Neuronal stem cell (in vitro differentiated cells): ENCODE results near the gene GPI.
A peak's percentile ranks its signal among the peaks of the same experiment; 100 is the strongest.

Experiments
- DNase-seq: peaks from one replicate; pipeline ENCODE4 v3.0.0-alpha.2; 2013; ENCODE audit warnings: low spot score
- H2AFZ ChIP-seq: one replicate; pipeline ENCODE4 v1.6.1; 2013; ENCODE audit warnings: mild to moderate bottlenecking, low read length, inconsistent platforms
- H2AK5ac ChIP-seq: 2 replicates; pipeline ENCODE4 v1.6.1; 2013; ENCODE audit warnings: low read depth, mild to moderate bottlenecking, inconsistent platforms, low read length, moderate library complexity, mixed read lengths
- H2BK120ac ChIP-seq: 2 replicates; pipeline ENCODE4 v1.6.1; 2013; ENCODE audit warnings: low read depth, mild to moderate bottlenecking, inconsistent platforms, low read length, moderate library complexity, mixed read lengths
- H2BK12ac ChIP-seq: one replicate; pipeline ENCODE4 v1.6.1; 2013; ENCODE audit warnings: low read length, inconsistent platforms
- H2BK15ac ChIP-seq: 2 replicates; pipeline ENCODE4 v1.6.1; 2013; ENCODE audit warnings: mild to moderate bottlenecking, low read length, inconsistent platforms, mixed read lengths
- H2BK5ac ChIP-seq: one replicate; pipeline ENCODE4 v1.6.1; 2013; ENCODE audit warnings: inconsistent platforms, mild to moderate bottlenecking, low read length, moderate library complexity
- H3K14ac ChIP-seq: one replicate; pipeline ENCODE4 v1.6.1; 2013; ENCODE audit warnings: low read length, inconsistent platforms
- H3K18ac ChIP-seq: 2 replicates; pipeline ENCODE4 v1.6.1; 2013; ENCODE audit warnings: low read length, inconsistent platforms
- H3K23ac ChIP-seq: 2 replicates; pipeline ENCODE4 v1.6.1; 2013; ENCODE audit warnings: low read depth, mild to moderate bottlenecking, mixed read lengths, low read length, inconsistent platforms; ENCODE audit not compliant: poor library complexity
- H3K27ac ChIP-seq: replicated peaks from 3 replicates; pipeline ENCODE4 v1.5.1; 2013; ENCODE audit warnings: low read length, inconsistent platforms
- H3K27me3 ChIP-seq, 3 experiments: 2 replicates each; pipeline ENCODE4 v1.6.1; 2013; ENCODE audit warnings: low read length in 3 of 3, mild to moderate bottlenecking in 2 of 3, inconsistent platforms in 1 of 3, low read depth in 1 of 3, mixed read lengths in 1 of 3, moderate library complexity in 1 of 3; ENCODE audit not compliant: control insufficient read depth in 3 of 3, insufficient read depth in 3 of 3
- H3K36me3 ChIP-seq, 2 donors: replicated peaks in 1 of 2; 2 replicates each; pipeline ENCODE4 v1.6.1; 2013; ENCODE audit warnings: low read length in 2 of 2; ENCODE audit not compliant: control insufficient read depth in 2 of 2, insufficient read depth in 2 of 2
- H3K4ac ChIP-seq: 2 replicates; pipeline ENCODE4 v1.6.1; 2013; ENCODE audit warnings: inconsistent platforms, mild to moderate bottlenecking, low read length, moderate library complexity
- H3K4me1 ChIP-seq, 2 donors: 1 replicate in 1 of 2; 2 replicates in 1 of 2; pipeline ENCODE4 v1.6.1; 2013; ENCODE audit warnings: low read length in 2 of 2, low read depth in 1 of 2; ENCODE audit not compliant: control insufficient read depth in 2 of 2, insufficient read depth in 1 of 2
- H3K4me2 ChIP-seq: one replicate; pipeline ENCODE4 v1.6.1; 2013; ENCODE audit warnings: mild to moderate bottlenecking, low read length, inconsistent platforms; ENCODE audit not compliant: insufficient read depth, poor library complexity, severe bottlenecking
- H3K4me3 ChIP-seq, 2 donors: 2 replicates each; pipeline ENCODE4 v1.5.1; 2013; ENCODE audit warnings: low read length in 2 of 2, mild to moderate bottlenecking in 2 of 2, inconsistent platforms in 1 of 2, moderate library complexity in 1 of 2
- H3K79me1 ChIP-seq: one replicate; pipeline ENCODE4 v1.6.1; 2013; ENCODE audit warnings: low read depth, mild to moderate bottlenecking, inconsistent platforms, low read length, moderate library complexity
- H3K9ac ChIP-seq: one replicate; pipeline ENCODE4 v1.6.1; 2013; ENCODE audit warnings: mild to moderate bottlenecking, low read depth, low read length, inconsistent platforms; ENCODE audit not compliant: poor library complexity
- H3K9me3 ChIP-seq, 2 donors: replicated peaks in 1 of 2; 2 replicates each; pipeline versions ENCODE3 to v1.6.1; 2013; ENCODE audit warnings: low read length in 2 of 2, mild to moderate bottlenecking in 2 of 2, inconsistent platforms in 1 of 2, low read depth in 1 of 2, mixed read lengths in 1 of 2, moderate library complexity in 1 of 2; ENCODE audit not compliant: control insufficient read depth in 2 of 2, insufficient read depth in 1 of 2
- H4K8ac ChIP-seq: one replicate; pipeline ENCODE4 v1.6.1; 2013; ENCODE audit warnings: low read depth, mild to moderate bottlenecking, inconsistent platforms, low read length, moderate library complexity
- H4K91ac ChIP-seq: one replicate; pipeline ENCODE4 v1.6.1; 2013; ENCODE audit warnings: low read length, low read depth, mild to moderate bottlenecking, inconsistent platforms; ENCODE audit not compliant: poor library complexity
- WGBS, 2 donors: extraction: QIAGEN DNeasy Blood & Tissue Kit; methylation state at CpG; one replicate each; pipeline ENCODE4 v1.1.7; 2013; ENCODE audit warnings: missing lambda C conversion rate in 2 of 2, mixed read lengths in 1 of 2; ENCODE audit not compliant: insufficient read length in 2 of 2, insufficient replicate concordance in 1 of 2; ENCODE audit errors: extremely low coverage in 2 of 2; 5-methylcytosine and 5-hydroxymethylcytosine counted together

GPI gene

DNA sequence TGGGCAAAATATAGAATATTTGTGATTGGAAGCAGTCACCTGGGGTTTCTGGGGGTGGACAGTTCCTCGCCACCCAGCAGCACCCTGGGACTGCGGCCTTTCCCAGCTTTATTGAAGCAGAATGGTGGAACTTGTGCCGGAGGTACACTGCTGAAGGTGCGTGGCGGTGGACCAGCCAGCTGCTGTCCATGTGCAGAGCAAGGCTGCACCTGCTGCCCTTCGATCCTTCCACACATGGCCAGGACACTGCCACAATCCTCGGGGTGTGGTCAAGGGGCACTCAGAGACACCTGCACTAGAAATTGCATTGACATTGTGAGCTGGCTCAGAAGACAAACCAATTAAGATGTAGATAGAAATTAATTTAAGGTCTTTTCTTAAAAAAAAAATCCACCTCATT lies 11.4 kb upstream of the GPI start:
- no peak overlapping the region for H2BK5ac ChIP-seq
- no peak overlapping the region for H3K4me2 ChIP-seq
- no peak overlapping the region for H2BK120ac ChIP-seq
- H3K27me3 ChIP-seq: no peaks in the 10 kb centered on the region
- no peak overlapping the region for H2AFZ ChIP-seq
- H3K9ac ChIP-seq: no peak overlapping the region
- H3K79me1 ChIP-seq: peaks cover 4% of the 10 kb centered on the region
- no CpG with 5 or more reads among the region's 7 CpGs for WGBS, 2 donors
- H3K23ac ChIP-seq: no peak overlapping the region
- H3K4me1 ChIP-seq: peaks cover 0 to 3% of the 10 kb centered on the region in 2 donors
- H2BK12ac ChIP-seq: no peak overlapping the region
- no peak overlapping the region for H2BK15ac ChIP-seq
- H3K9me3 ChIP-seq: peaks cover 0 to 2% of the 10 kb centered on the region in 2 donors
- no peak for DNase-seq
- H4K91ac ChIP-seq: no peak overlapping the region
- no peak overlapping the region for H3K18ac ChIP-seq
- H2AK5ac ChIP-seq: no peak overlapping the region
- no peak overlapping the region for H3K14ac ChIP-seq
- peaks cover 27 to 64% of the 10 kb centered on the region in 2 donors for H3K36me3 ChIP-seq
- no peak overlapping the region for H3K27ac ChIP-seq
- peak overlapping the region in 1 of 2 donors; percentile 2 for H3K4me3 ChIP-seq
- H4K8ac ChIP-seq: no peak overlapping the region
- no peak overlapping the region for H3K4ac ChIP-seq

DNA sequence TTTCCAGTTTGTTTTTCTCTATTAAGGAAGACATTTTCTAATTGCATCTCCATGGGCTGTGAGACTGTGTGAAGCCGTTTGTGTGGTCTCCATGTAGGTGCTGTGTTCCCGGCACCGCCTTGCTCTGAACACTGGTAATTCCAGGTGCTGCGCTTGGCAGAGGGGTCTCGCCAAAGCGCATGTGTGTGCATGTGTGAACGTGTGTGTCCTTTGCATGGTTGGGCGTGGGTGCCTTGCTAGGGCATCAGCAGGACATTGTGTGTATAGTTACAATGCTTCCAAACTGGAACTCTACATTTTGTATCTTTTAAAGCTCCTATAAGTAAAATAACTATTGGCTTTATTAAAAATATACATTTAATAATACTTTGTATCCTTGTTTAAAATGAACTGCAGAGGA lies 9.8 kb upstream of the GPI start:
- H3K4me1 ChIP-seq: peaks cover 0 to 10% of the 10 kb centered on the region in 2 donors
- peak overlapping the region; percentile 7 for H3K9ac ChIP-seq
- peaks cover 24 to 47% of the 10 kb centered on the region in 2 donors for H3K36me3 ChIP-seq
- H2AFZ ChIP-seq: no peak overlapping the region
- H2BK12ac ChIP-seq: no peak overlapping the region
- no peak overlapping the region for H3K18ac ChIP-seq
- no peak overlapping the region for H3K14ac ChIP-seq
- no peak overlapping the region for H3K4me2 ChIP-seq
- no peak overlapping the region for H4K8ac ChIP-seq
- H2AK5ac ChIP-seq: no peak overlapping the region
- no peak overlapping the region for H3K4me3 ChIP-seq
- no peak overlapping the region for H4K91ac ChIP-seq
- no peak overlapping the region for H3K27ac ChIP-seq
- no peak for DNase-seq
- H3K4ac ChIP-seq: no peak overlapping the region
- no CpG with 5 or more reads among the region's 8 CpGs for WGBS, 2 donors
- peaks cover 0 to 2% of the 10 kb centered on the region in 2 donors for H3K9me3 ChIP-seq
- H2BK15ac ChIP-seq: no peak overlapping the region
- H2BK120ac ChIP-seq: no peak overlapping the region
- no peak overlapping the region for H2BK5ac ChIP-seq
- no peak overlapping the region for H3K23ac ChIP-seq
- peaks cover 4% of the 10 kb centered on the region for H3K79me1 ChIP-seq
- no peaks in the 10 kb centered on the region for H3K27me3 ChIP-seq

DNA sequence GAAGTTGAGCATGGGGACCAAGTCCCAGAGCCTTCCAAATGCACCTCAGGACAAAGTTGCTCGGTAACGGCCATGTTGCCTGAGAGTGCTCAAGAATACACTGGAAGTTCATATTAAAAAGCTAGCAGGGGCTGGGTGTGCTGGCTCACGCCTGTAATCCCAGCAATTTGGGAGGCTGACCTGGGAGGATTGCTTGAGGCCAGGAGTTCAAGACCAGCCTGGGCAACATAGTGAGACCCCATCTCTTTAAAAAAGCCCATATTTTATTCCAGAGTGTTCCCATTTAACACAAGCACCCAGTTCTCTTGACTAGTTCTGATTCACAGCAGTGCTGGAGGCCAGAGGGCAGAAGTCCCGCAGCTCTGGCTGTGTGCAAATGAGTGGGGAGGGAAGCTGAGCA lies 8.1 kb upstream of the GPI start:
- Histone ChIP-seq H3K4me2 (no peak overlapping the region), H2AFZ (no peak overlapping the region), H3K27ac (no peak overlapping the region), H2BK15ac (no peak overlapping the region), H3K4ac (no peak overlapping the region), H2BK12ac (no peak overlapping the region), H3K23ac (no peak overlapping the region), H2BK120ac (no peak overlapping the region), H4K91ac (no peak overlapping the region), H3K4me3 (peak overlapping the region in 1 of 2 donors; percentile 22), H2AK5ac (no peak overlapping the region), H3K18ac (no peak overlapping the region), H3K79me1 (no peaks in the 10 kb centered on the region), H4K8ac (no peak overlapping the region), H3K14ac (no peak overlapping the region), H3K9ac (no peak overlapping the region), H3K27me3 (no peaks in the 10 kb centered on the region), H3K36me3 (peaks cover 17 to 36% of the 10 kb centered on the region in 2 donors), H3K9me3 (no peaks in the 10 kb centered on the region), H3K4me1 (peaks cover 0 to 10% of the 10 kb centered on the region in 2 donors), H2BK5ac (no peak overlapping the region)
- WGBS, 2 donors: no CpG with 5 or more reads among the region's 4 CpGs
- no peak for DNase-seq

GRCh38 chr19:34357431-34357830 lies 7.6 kb upstream of the GPI start:
- Histone ChIP-seq H3K14ac (no peak overlapping the region), H2BK5ac (no peak overlapping the region), H2AFZ (no peak overlapping the region), H3K4ac (no peak overlapping the region), H4K8ac (no peak overlapping the region), H2AK5ac (no peak overlapping the region), H2BK120ac (no peak overlapping the region), H2BK15ac (no peak overlapping the region), H3K79me1 (no peaks in the 10 kb centered on the region), H3K4me2 (no peak overlapping the region), H3K27me3 (no peaks in the 10 kb centered on the region), H3K4me1 (peaks cover 0 to 10% of the 10 kb centered on the region in 2 donors), H4K91ac (no peak overlapping the region), H2BK12ac (no peak overlapping the region), H3K9me3 (no peaks in the 10 kb centered on the region), H3K9ac (no peak overlapping the region), H3K27ac (no peak overlapping the region), H3K18ac (no peak overlapping the region), H3K36me3 (peaks cover 17 to 32% of the 10 kb centered on the region in 2 donors), H3K23ac (no peak overlapping the region), H3K4me3 (peak overlapping the region in 1 of 2 donors; percentile 22)
- DNase-seq: no peak
- no CpG with 5 or more reads among the region's 4 CpGs for WGBS, 2 donors
